IMR-90 (cell line): ENCODE results near the gene PRMT7. TPM values are rescaled to one million over a fixed set of nuclear protein-coding genes. Genes with fewer than 3 reads are reported as not detected.

ENCODE experiments used
- ATAC-seq: fragments of 200-7000 bp; cut with Tn5 transposase; 2 replicates; pipeline ENCODE4 v1.9.1; 2020; ENCODE audit warnings: low read depth, mild to moderate bottlenecking, moderate library complexity
- BruUV-seq: library from RNA; stranded (reverse); fragments of 400-500 nt; replicated peaks from 2 replicates; lab custom pipeline; 2021; lab: Mats Ljungman, UMichigan
- CTCF ChIA-PET: fragments of 300-600 bp; formaldehyde crosslinking; extraction: SDS; loops from one replicate; lab custom pipeline; 2021; ENCODE audit warnings: antibody characterized with exemption; lab: Yijun Ruan, JAX
- POLR2A ChIA-PET: fragments of 300-600 bp; sonication (Branson Sonifier 250); formaldehyde crosslinking; loops from one replicate; lab custom pipeline; 2022; ENCODE audit warnings: antibody characterized with exemption; ENCODE audit not compliant: unreplicated experiment; lab: Charles Lee
- DNase-seq: peaks from one replicate; pipeline ENCODE4 v3.0.0; 2013
- H2AFZ ChIP-seq: replicated peaks from 2 replicates; pipeline ENCODE3; 2013; ENCODE audit warnings: low read length, mild to moderate bottlenecking; ENCODE audit not compliant: poor library complexity
- H2AK5ac ChIP-seq: 2 replicates; pipeline ENCODE4 v1.6.1; 2013; ENCODE audit warnings: low read depth, low read length, inconsistent platforms
- H2AK9ac ChIP-seq: replicated peaks from 2 replicates; pipeline ENCODE3; 2013; ENCODE audit warnings: mild to moderate bottlenecking, low read depth, low read length, moderate library complexity; ENCODE audit not compliant: poor library complexity
- H2BK120ac ChIP-seq: 2 replicates; pipeline ENCODE4 v1.6.1; 2013; ENCODE audit warnings: low read depth, low read length, inconsistent platforms
- H2BK15ac ChIP-seq: 3 replicates; pipeline ENCODE4 v1.6.1; 2013; ENCODE audit warnings: low read depth, low read length, inconsistent platforms
- H2BK20ac ChIP-seq: 2 replicates; pipeline ENCODE4 v1.6.1; 2013; ENCODE audit warnings: low read depth, mild to moderate bottlenecking, inconsistent platforms, low read length, moderate library complexity
- H2BK5ac ChIP-seq: 2 replicates; pipeline ENCODE4 v1.6.1; 2013; ENCODE audit warnings: mild to moderate bottlenecking, low read depth, low read length, inconsistent platforms; ENCODE audit not compliant: poor library complexity, severe bottlenecking
- H3K14ac ChIP-seq: replicated peaks from 2 replicates; pipeline ENCODE4 v1.6.1; 2013; ENCODE audit warnings: low read depth, low read length, inconsistent platforms
- H3K18ac ChIP-seq: 2 replicates; pipeline ENCODE4 v1.6.1; 2013; ENCODE audit warnings: low read depth, low read length, control low read depth
- H3K23ac ChIP-seq: 2 replicates; pipeline ENCODE4 v1.6.1; 2013; ENCODE audit warnings: low read depth, low read length, inconsistent platforms
- H3K27ac ChIP-seq: 2 replicates; pipeline ENCODE4 v1.5.1; 2013; ENCODE audit warnings: mild to moderate bottlenecking, control low read depth, low read length; ENCODE audit not compliant: insufficient read depth
- H3K27me3 ChIP-seq: 2 replicates; pipeline ENCODE4 v1.6.1; 2013; ENCODE audit warnings: low read length; ENCODE audit not compliant: control insufficient read depth, insufficient read depth
- H3K36me3 ChIP-seq: 2 replicates; pipeline ENCODE4 v1.6.1; 2013; ENCODE audit warnings: low read length, mixed read lengths; ENCODE audit not compliant: control insufficient read depth, insufficient read depth
- H3K4ac ChIP-seq: 2 replicates; pipeline ENCODE4 v1.6.1; 2013; ENCODE audit warnings: low read depth, low read length, inconsistent platforms
- H3K4me1 ChIP-seq: 2 replicates; pipeline ENCODE4 v1.6.1; 2013; ENCODE audit warnings: low read length, mixed read lengths; ENCODE audit not compliant: control insufficient read depth, insufficient read depth
- H3K4me2 ChIP-seq: 2 replicates; pipeline ENCODE4 v1.6.1; 2013; ENCODE audit warnings: low read depth, mild to moderate bottlenecking, control low read depth, low read length, moderate library complexity
- H3K4me3 ChIP-seq: 2 replicates; pipeline ENCODE4 v1.5.1; 2013; ENCODE audit warnings: low read depth, mild to moderate bottlenecking, control low read depth, low read length, moderate library complexity; ENCODE audit not compliant: insufficient read depth
- H3K56ac ChIP-seq: 2 replicates; pipeline ENCODE4 v1.6.1; 2013; ENCODE audit warnings: low read length, inconsistent platforms; ENCODE audit not compliant: insufficient read depth; ENCODE audit errors: extremely low read depth
- H3K79me1 ChIP-seq, 2 experiments: 2 replicates each; pipeline ENCODE4 v1.6.1; 2013; ENCODE audit warnings: low read length in 2 of 2, inconsistent platforms in 1 of 2, low read depth in 1 of 2
- H3K9ac ChIP-seq: 2 replicates; pipeline ENCODE4 v1.6.1; 2013; ENCODE audit warnings: low read depth, low read length, control low read depth
- H3K9me1 ChIP-seq: 2 replicates; pipeline ENCODE4 v1.6.1; 2013; ENCODE audit warnings: low read length, inconsistent platforms; ENCODE audit not compliant: insufficient read depth
- H3K9me3 ChIP-seq: 2 replicates; pipeline ENCODE4 v1.6.1; 2013; ENCODE audit warnings: low read length; ENCODE audit not compliant: control insufficient read depth, insufficient read depth
- H4K20me1 ChIP-seq: 2 replicates; pipeline ENCODE4 v1.6.1; 2013; ENCODE audit warnings: low read length, inconsistent platforms; ENCODE audit not compliant: insufficient read depth
- H4K5ac ChIP-seq: 2 replicates; pipeline ENCODE4 v1.6.1; 2013; ENCODE audit warnings: mild to moderate bottlenecking, low read depth, low read length, control low read depth
- H4K8ac ChIP-seq, 2 experiments: 2 replicates each; pipeline ENCODE4 v1.6.1; 2013; ENCODE audit warnings: low read depth in 2 of 2, low read length in 2 of 2, control low read depth in 1 of 2, inconsistent platforms in 1 of 2
- H4K91ac ChIP-seq: 2 replicates; pipeline ENCODE4 v1.6.1; 2013; ENCODE audit warnings: low read depth, low read length, inconsistent platforms; ENCODE audit not compliant: insufficient read depth
- BHLHE40 ChIP-seq: fragments of 150-350 bp; IDR thresholded peaks from 2 replicates; pipeline ENCODE4 v1.6.1; 2016; ENCODE audit warnings: mild to moderate bottlenecking, low read depth, low read length
- CEBPB ChIP-seq: IDR thresholded peaks from 2 replicates; pipeline ENCODE4 v1.6.1; 2012; ENCODE audit warnings: low read depth, low read length, improper control_type of control experiment
- CHD1 ChIP-seq: IDR thresholded peaks from 2 replicates; pipeline ENCODE4 v1.6.1; 2012; ENCODE audit warnings: low read depth, low read length, improper control_type of control experiment
- CTCF ChIP-seq: conservative IDR thresholded peaks from 2 replicates; pipeline ENCODE4 v1.5.1; 2012; ENCODE audit warnings: mild to moderate bottlenecking, low read depth, low read length, improper control_type of control experiment
- FOS ChIP-seq: fragments of 150-350 bp; IDR thresholded peaks from 2 replicates; pipeline ENCODE4 v1.6.1; 2016; ENCODE audit warnings: low read depth, low read length
- MAZ ChIP-seq: IDR thresholded peaks from 2 replicates; pipeline ENCODE4 v1.6.1; 2012; ENCODE audit warnings: low read depth, mild to moderate bottlenecking, low read length, improper control_type of control experiment, moderate library complexity, borderline replicate concordance
- POLR2A ChIP-seq: IDR thresholded peaks from 2 replicates; pipeline ENCODE4 v1.6.1; 2012; ENCODE audit warnings: mild to moderate bottlenecking, low read depth, low read length
- RCOR1 ChIP-seq: IDR thresholded peaks from 2 replicates; pipeline ENCODE4 v1.6.1; 2012; ENCODE audit warnings: mild to moderate bottlenecking, low read length, improper control_type of control experiment; ENCODE audit not compliant: insufficient replicate concordance
- SMC3 ChIP-seq: fragments of 150-350 bp; IDR thresholded peaks from 2 replicates; pipeline ENCODE4 v1.6.1; 2016; ENCODE audit warnings: low read depth, mild to moderate bottlenecking, antibody characterized with exemption, low read length, moderate library complexity
- WGBS, 2 experiments: methylation state at CpG; one replicate each; pipeline versions ENCODE4 v1.1.5 to v1.1.7; 2013; ENCODE audit warnings: missing lambda C conversion rate in 2 of 2; ENCODE audit not compliant: insufficient read length in 1 of 2; ENCODE audit errors: extremely low coverage in 2 of 2; 5-methylcytosine and 5-hydroxymethylcytosine counted together
- dilution Hi-C: fragments of 300-500 bp; cut with HindIII; formaldehyde crosslinking; loops from one replicate; pipeline ENCODE4 v1.14.3; 2018; ENCODE audit warnings: low sequenced_read_pairs; ENCODE audit not compliant: unreplicated experiment
- in situ Hi-C: fragments of 300-500 bp; cut with MboI; formaldehyde crosslinking; loops from 3 replicates; pipeline ENCODE4 v1.14.3; 2019; ENCODE audit warnings: low sequenced_read_pairs, inconsistent platforms, mixed read lengths
- intact Hi-C: fragments of 100-400 bp; cut with micrococcal nuclease; formaldehyde crosslinking; loops from 2 replicates; pipeline ENCODE4 v1.10.0; 2022
- polyA plus RNA-seq, 3 experiments: library from polyadenylated mRNA; depleted of rRNA; stranded (reverse); fragments of >200 nt; gene quantifications; 2 replicates each; pipeline ENCODE4 v1.2.3, GENCODE V29; 2012; ENCODE audit warnings: low replicate concordance in 1 of 3
- total RNA-seq: library from RNA; depleted of rRNA; stranded (reverse); fragments of >200 nt; gene quantifications from 2 replicates; pipeline ENCODE4 v1.2.3, GENCODE V29; 2012

PRMT7 gene
- total and polyA plus RNA-seq, 2 of the 4 experiments (the other 2 are of a cell fraction) = 63.1 to 68.6 TPM

GRCh38 chr16:68372381-68372720, 61.5 kb downstream of the PRMT7 start:
- H4K5ac ChIP-seq = no peak overlapping the region
- H2BK20ac ChIP-seq = no peak overlapping the region
- H3K9me3 ChIP-seq = no peaks in the 10 kb centered on the region
- H3K9ac ChIP-seq = no peak overlapping the region
- ATAC-seq = no peak
- no peak overlapping the region for H3K4me2 ChIP-seq
- no peak overlapping the region for H4K91ac ChIP-seq
- H3K79me1 ChIP-seq = no peaks in the 10 kb centered on the region
- no TSS peak for BruUV-seq
- ChIA-PET CTCF (no interaction called here), POLR2A (no interaction called here)
- H3K36me3 ChIP-seq = no peaks in the 10 kb centered on the region
- H2BK5ac ChIP-seq = no peak overlapping the region
- no peak overlapping the region for H3K23ac ChIP-seq
- dilution Hi-C loops = no loop called here
- no peak overlapping the region for H2BK120ac ChIP-seq
- intact Hi-C loops = no loop called here
- H3K27me3 ChIP-seq = peaks cover 44% of the 10 kb centered on the region
- no peaks in the 10 kb centered on the region for H3K4me1 ChIP-seq
- H4K20me1 ChIP-seq = no peaks in the 10 kb centered on the region
- no peak for DNase-seq
- no peak for TF ChIP-seq POLR2A
- TF ChIP-seq SMC3 = no peak
- no peak for TF ChIP-seq FOS
- no peak for TF ChIP-seq RCOR1
- no peak for TF ChIP-seq CTCF
- TF ChIP-seq BHLHE40 = no peak
- TF ChIP-seq MAZ = no peak
- no peak for TF ChIP-seq CEBPB
- TF ChIP-seq CHD1 = no peak
- WGBS, 2 experiments = no CpG with 5 or more reads among the region's 3 CpGs
- H2AK9ac ChIP-seq = no peak overlapping the region
- H3K9me1 ChIP-seq = no peaks in the 10 kb centered on the region
- H3K4me3 ChIP-seq = no peak overlapping the region
- H3K27ac ChIP-seq = no peak overlapping the region
- no peak overlapping the region for H2AFZ ChIP-seq
- no peak overlapping the region for H2BK15ac ChIP-seq
- no peak overlapping the region for H3K4ac ChIP-seq
- H3K56ac ChIP-seq = no peak overlapping the region
- H3K14ac ChIP-seq = no peak overlapping the region
- H3K18ac ChIP-seq = no peak overlapping the region
- in situ Hi-C loops = no loop called here
- H2AK5ac ChIP-seq = no peak overlapping the region
- no peak overlapping the region for H4K8ac ChIP-seq
